Esophagus squamous epithelium (tissue), 4 donors: ENCODE data around the gene FOXL3.

Source experiments
- POLR2A ChIP-seq, 4 donors: fragments of 450-650 bp; IDR thresholded peaks; one replicate each; pipeline ENCODE4 v1.6.1; 2017; ENCODE audit warnings: antibody characterized with exemption in 4 of 4, mild to moderate bottlenecking in 4 of 4, moderate library complexity in 3 of 4
- TF ChIP-seq, protein P1 (sequence below), 6 experiments: fragments of 450-650 bp in 4 of 6; fragments of 200-600 bp in 2 of 6; sonication (generic) in 2 of 6; IDR thresholded peaks; one replicate each; pipeline ENCODE4 v1.5.1; 2016 to 2019; ENCODE audit warnings: antibody characterized with exemption in 6 of 6, mild to moderate bottlenecking in 4 of 6, moderate library complexity in 4 of 6

DNA sequence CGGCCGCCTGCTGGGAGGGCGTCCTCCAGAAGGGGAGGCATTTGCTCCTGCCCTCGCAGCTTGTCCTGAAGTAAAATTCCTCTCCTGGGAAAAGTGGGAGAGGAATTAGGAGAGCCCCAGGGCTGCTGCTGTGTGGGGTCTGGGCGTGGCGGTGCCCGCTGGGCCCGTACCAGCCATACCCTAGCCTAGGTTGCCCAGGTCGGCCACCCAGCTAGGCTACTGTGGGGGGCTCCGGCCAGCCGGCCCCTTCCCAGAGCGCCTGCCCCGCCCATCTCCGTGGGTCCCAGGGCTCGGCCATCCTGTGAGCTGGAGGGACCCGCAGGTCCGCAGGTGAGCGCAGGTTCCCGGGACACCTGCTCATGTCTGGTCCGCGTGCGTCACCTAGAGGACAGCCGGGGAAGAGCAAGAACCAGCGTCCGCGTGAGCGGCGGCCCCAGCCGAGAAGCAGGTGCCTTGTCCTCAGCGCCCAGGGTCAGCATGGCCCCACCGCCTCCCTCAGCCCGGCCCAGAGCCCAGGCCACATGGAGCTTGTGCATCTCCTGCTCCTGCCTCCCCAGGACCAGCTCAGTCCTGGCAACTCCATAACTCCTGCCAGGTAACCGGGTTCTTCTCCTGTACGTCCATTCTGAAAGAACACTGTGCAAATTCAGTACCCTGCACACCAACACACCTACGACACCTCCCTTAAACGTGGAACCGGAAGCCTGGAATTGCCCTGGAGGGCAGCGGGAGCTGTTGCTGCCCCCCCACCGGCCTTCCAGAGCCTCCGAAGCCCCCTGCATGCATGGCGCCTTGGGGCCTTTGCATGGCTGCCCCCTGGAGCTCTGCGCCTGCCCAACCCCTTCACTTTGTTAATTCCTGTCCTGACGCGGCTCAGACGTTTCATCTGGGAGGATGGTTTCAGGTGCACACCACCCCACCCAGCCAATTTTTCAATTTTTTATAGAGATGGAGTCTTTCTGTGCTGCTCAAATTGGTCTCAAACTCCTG is 22.8 kb upstream of the FOXL3 start:
- TF ChIP-seq POLR2A (IDR thresholded peaks at IDR 0.05), result no peak
- TF ChIP-seq, protein P1, sequence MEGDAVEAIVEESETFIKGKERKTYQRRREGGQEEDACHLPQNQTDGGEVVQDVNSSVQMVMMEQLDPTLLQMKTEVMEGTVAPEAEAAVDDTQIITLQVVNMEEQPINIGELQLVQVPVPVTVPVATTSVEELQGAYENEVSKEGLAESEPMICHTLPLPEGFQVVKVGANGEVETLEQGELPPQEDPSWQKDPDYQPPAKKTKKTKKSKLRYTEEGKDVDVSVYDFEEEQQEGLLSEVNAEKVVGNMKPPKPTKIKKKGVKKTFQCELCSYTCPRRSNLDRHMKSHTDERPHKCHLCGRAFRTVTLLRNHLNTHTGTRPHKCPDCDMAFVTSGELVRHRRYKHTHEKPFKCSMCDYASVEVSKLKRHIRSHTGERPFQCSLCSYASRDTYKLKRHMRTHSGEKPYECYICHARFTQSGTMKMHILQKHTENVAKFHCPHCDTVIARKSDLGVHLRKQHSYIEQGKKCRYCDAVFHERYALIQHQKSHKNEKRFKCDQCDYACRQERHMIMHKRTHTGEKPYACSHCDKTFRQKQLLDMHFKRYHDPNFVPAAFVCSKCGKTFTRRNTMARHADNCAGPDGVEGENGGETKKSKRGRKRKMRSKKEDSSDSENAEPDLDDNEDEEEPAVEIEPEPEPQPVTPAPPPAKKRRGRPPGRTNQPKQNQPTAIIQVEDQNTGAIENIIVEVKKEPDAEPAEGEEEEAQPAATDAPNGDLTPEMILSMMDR (IDR thresholded peaks at IDR 0.05), result peak in 5 of 6 experiments; percentile 22 to 53 (median 34)
